PFSK-1 (cell line): ENCODE measurements around the gene FOCAD.

Source experiments
- POLR2AphosphoS5 ChIP-seq: IDR thresholded peaks from 2 replicates; pipeline ENCODE4 v1.6.1; 2012; ENCODE audit warnings: low read depth, mild to moderate bottlenecking, control low read depth, low read length, moderate library complexity
- REST ChIP-seq, 2 experiments: IDR thresholded peaks; 2 replicates each; pipeline versions ENCODE4 v1.6.1 to v1.8.0; 2011 to 2012; ENCODE audit warnings: low read depth in 2 of 2, low read length in 2 of 2, control low read depth in 1 of 2, inconsistent platforms in 1 of 2, mild to moderate bottlenecking in 1 of 2, moderate library complexity in 1 of 2; ENCODE audit not compliant: insufficient read depth in 1 of 2

- TF ChIP-seq POLR2AphosphoS5 (no peak), REST (IDR thresholded peaks at IDR 0.05; ENCODE audit: insufficient read depth in 1 of 2, low read depth in 2 of 2, low read length in 2 of 2) (no peak)
Measured at GRCh38 chr9:20754556-20754955, 70.5 kb downstream of the FOCAD start.
